HG03565 (cell line): Measurements from ENCODE around the gene FAU.
A peak's percentile ranks its signal among the peaks of the same experiment; 100 is the strongest.

Source experiments
- ATAC-seq: cut with Tn5 transposase; IDR thresholded peaks from one replicate; pipeline ENCODE4 v1.9.1; 2021; ENCODE audit warnings: mild to moderate bottlenecking, moderate library complexity; ENCODE audit not compliant: unreplicated experiment

The FAU gene

GRCh38 chr11:65083834-65084597 lies 37.9 kb downstream of the FAU start, which contains the start of the genes CDCA5 and ZFPL1:
Gene CDCA5, minus strand, starts transcription at chr11:65084040. Its CDS starts 62 bp downstream, at chr11:65083978.
Gene ZFPL1, plus strand, starts transcription at chr11:65084222. Its CDS starts 477 bp downstream, at chr11:65084699.
- peak; percentile 82 for ATAC-seq

- ATAC-seq, result peak; percentile 12
These were observed 38.6 kb downstream of the FAU start for GRCh38 chr11:65083134-65083833.

- ATAC-seq, result no peak
These were observed 43.1 kb downstream of the FAU start for GRCh38 chr11:65078786-65079342.

- ATAC-seq, result no peak
These were observed 43.8 kb downstream of the FAU start for GRCh38 chr11:65078151-65078550.

- no peak for ATAC-seq
These were observed 44.5 kb downstream of the FAU start for GRCh38 chr11:65077451-65077850.

GRCh38 chr11:65072631-65072966 lies 49.3 kb downstream of the FAU start:
- ATAC-seq, result no peak

GRCh38 chr11:65071907-65072630 lies 49.9 kb downstream of the FAU start:
- no peak for ATAC-seq
